LNCAP (cell line): ENCODE measurements around the gene LIMCH1.

Source experiments
- CTCF ChIP-seq: fragments of 450-650 bp; IDR thresholded peaks from 2 replicates; pipeline ENCODE4 v1.5.1; 2017; ENCODE audit warnings: mild to moderate bottlenecking

Gene LIMCH1

GRCh38 chr4:41532882-41533281, 5.1 kb upstream of the LIMCH1 start:
- TF ChIP-seq CTCF = no peak

DNA sequence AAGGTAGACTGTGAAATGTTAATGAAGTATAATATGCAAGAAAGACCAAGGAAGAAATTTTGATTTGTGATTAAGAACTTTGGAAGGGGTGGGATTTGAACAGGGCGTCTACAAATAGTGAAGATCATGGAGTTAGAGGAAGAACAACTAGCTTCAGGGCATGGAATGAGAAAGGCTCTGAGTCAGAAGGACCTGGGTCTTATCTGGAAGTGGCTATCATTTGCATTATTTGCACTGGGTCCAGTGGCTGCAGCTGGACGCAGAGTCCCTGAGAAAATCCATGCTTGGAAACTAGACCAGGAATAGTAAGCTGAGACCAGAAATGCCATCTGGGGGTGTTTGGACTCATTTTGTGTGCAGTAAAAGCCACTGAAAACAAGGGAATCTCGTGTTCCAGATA, 4.3 kb upstream of the LIMCH1 start:
- no peak for TF ChIP-seq CTCF

DNA sequence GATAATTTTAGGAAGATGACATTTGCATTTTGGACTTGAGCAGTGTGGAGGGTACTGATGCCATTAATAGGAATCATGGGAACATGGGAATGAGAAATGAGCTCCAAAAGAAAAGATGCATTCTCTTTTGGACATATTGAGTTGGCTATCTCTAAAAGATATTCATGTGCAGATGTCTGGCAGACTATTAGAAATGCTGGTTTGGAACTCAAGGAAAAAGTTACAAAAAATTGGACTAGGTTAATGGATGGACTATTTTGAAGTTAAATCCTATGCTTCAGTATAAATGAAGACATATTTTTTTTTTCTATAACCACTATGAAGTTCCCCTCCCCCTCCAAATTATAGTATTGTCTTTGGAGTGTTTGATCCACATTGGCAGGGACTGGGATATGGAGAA, 3.6 kb upstream of the LIMCH1 start:
- no peak for TF ChIP-seq CTCF

- TF ChIP-seq CTCF = no peak
Observed at GRCh38 chr4:41535911-41536371, 2.0 kb upstream of the LIMCH1 start.

DNA sequence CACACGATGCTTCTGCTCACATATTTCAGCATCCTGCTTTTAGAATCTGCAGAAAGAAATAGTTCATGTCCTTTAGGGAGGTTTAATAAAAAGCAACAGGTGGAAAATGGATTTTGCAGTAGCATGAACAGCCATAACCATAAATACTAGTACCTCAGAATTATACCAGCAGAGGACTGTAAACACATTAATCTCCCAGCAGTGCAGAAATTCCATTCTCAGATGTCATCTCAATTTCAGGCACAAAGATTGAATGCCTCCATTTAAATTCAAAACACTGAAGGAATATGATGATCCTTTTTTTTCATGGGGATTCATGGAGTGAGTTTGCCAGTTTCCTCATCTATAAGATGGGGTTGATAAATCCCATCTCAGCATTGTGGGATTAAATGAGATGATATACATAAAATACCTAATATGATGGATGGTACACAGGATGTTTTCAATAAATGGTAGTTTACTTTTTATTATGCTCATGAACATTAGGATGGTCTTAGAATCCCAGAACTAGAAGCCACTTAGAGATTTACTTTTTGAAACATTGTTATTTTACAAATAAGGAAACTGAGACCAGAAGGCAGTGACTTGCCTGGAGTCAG, 566 bp upstream of the LIMCH1 start:
- no peak for TF ChIP-seq CTCF

DNA sequence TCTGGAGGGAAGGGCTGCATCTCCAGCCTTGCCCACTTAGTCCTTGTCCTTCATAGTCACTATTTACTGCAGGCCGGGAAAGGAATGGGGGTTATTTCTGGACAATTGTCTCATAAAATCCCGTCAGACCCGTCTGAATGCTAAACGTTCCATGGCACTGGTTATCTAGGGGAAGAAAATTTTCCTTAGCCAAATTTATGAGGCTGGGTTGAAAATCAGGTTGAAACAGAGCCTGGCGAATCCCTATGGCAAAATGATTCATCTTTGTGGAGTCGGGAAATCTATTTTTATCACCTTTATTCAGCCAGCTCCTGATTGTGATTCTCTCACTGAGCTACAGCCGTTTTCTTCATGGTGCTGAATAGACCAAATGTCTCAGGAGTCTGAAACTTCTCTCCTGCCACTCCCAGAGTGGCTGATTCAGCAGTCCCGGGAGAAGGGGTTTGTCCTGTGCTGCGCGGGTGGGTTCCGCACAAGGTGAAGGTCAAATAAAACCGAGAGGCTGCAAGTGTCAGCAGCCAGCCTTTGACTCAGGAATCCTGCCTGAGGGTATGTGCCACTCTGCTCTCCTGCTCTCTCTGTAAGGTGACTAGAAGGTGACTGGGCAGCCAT, 1.0 kb downstream of the LIMCH1 start:
- TF ChIP-seq CTCF = no peak

DNA sequence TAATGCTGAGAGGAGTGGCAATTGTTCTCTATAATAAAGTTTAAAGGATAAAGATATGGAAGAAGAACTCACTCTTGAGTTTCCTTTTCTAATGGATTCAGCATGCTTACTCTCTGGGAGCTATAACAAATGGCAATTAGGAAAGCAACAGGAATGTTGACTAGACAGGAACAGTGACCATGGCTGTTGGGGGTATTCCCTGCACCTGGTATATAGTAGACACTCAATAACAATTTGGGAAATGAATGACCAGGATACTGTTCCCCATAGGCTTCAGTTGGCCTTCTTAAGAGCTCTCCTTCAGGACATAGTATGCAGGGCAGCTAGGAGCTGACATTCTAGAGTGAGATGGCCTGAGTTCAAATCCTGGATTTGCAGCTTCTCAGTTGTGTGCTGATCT, 1.8 kb downstream of the LIMCH1 start:
- no peak for TF ChIP-seq CTCF

- no peak for TF ChIP-seq CTCF
Observed at GRCh38 chr4:41540687-41541086, 2.7 kb downstream of the LIMCH1 start.
